Mesenchymal stem cell (in vitro differentiated cells and primary cell): Measurements from ENCODE around the gene SUMO2.

ENCODE experiments used
- DNase-seq: peaks from one replicate; pipeline ENCODE4 v3.0.0-alpha.2; 2013
- H2AFZ ChIP-seq: one replicate; pipeline ENCODE4 v1.6.1; 2013; ENCODE audit warnings: low read depth, mild to moderate bottlenecking, control low read depth, inconsistent platforms, low read length, moderate library complexity
- H2AK5ac ChIP-seq: 2 replicates; pipeline ENCODE4 v1.6.1; 2013; ENCODE audit warnings: low read length, moderate library complexity, mild to moderate bottlenecking, inconsistent platforms; ENCODE audit not compliant: severe bottlenecking
- H2BK120ac ChIP-seq: one replicate; pipeline ENCODE4 v1.6.1; 2013; ENCODE audit warnings: low read depth, mild to moderate bottlenecking, inconsistent platforms, low read length, moderate library complexity
- H2BK12ac ChIP-seq, 2 experiments: one replicate each; pipeline ENCODE4 v1.6.1; 2013; ENCODE audit warnings: inconsistent platforms in 2 of 2, low read length in 2 of 2, mild to moderate bottlenecking in 2 of 2, moderate library complexity in 2 of 2, control low read depth in 1 of 2
- H2BK15ac ChIP-seq: one replicate; pipeline ENCODE4 v1.6.1; 2013; ENCODE audit warnings: mild to moderate bottlenecking, low read depth, inconsistent platforms; ENCODE audit not compliant: poor library complexity, severe bottlenecking
- H2BK5ac ChIP-seq: 2 replicates; pipeline ENCODE4 v1.6.1; 2013; ENCODE audit warnings: low read depth, mild to moderate bottlenecking, low read length, control low read depth, inconsistent platforms; ENCODE audit not compliant: poor library complexity, severe bottlenecking
- H3K14ac ChIP-seq, 2 experiments: one replicate each; pipeline ENCODE4 v1.6.1; 2013; ENCODE audit warnings: inconsistent platforms in 2 of 2, low read length in 2 of 2, control low read depth in 1 of 2, mild to moderate bottlenecking in 1 of 2, moderate library complexity in 1 of 2
- H3K18ac ChIP-seq, 2 experiments: one replicate each; pipeline ENCODE4 v1.6.1; 2013; ENCODE audit warnings: inconsistent platforms in 2 of 2, low read length in 2 of 2, control low read depth in 1 of 2, low read depth in 1 of 2, mild to moderate bottlenecking in 1 of 2
- H3K23ac ChIP-seq, 2 experiments: one replicate each; pipeline ENCODE4 v1.6.1; 2013; ENCODE audit warnings: inconsistent platforms in 2 of 2, low read length in 2 of 2, mild to moderate bottlenecking in 2 of 2, moderate library complexity in 2 of 2, control low read depth in 1 of 2
- H3K27ac ChIP-seq: 2 replicates; pipeline ENCODE4 v1.5.1; 2013; ENCODE audit warnings: mild to moderate bottlenecking, moderate library complexity, low read length, control low read depth, inconsistent platforms; ENCODE audit not compliant: poor library complexity, severe bottlenecking
- H3K27me3 ChIP-seq, 2 experiments: 2 replicates each; pipeline versions ENCODE4 v1.6.1 to v1.7.0; 2013; ENCODE audit warnings: low read length in 2 of 2, mild to moderate bottlenecking in 2 of 2, moderate library complexity in 2 of 2, control low read depth in 1 of 2, inconsistent platforms in 1 of 2; ENCODE audit not compliant: control insufficient read depth in 1 of 2, insufficient read depth in 1 of 2
- H3K36me3 ChIP-seq, 2 experiments: 2 replicates each; pipeline versions ENCODE4 v1.6.1 to v1.7.0; 2013; ENCODE audit warnings: low read length in 2 of 2, control low read depth in 1 of 2, inconsistent platforms in 1 of 2, low read depth in 1 of 2, mild to moderate bottlenecking in 1 of 2; ENCODE audit not compliant: insufficient read depth in 2 of 2, control insufficient read depth in 1 of 2
- H3K4ac ChIP-seq, 2 experiments: one replicate each; pipeline ENCODE4 v1.6.1; 2013; ENCODE audit warnings: inconsistent platforms in 2 of 2, low read length in 2 of 2, mild to moderate bottlenecking in 2 of 2, moderate library complexity in 2 of 2, control low read depth in 1 of 2, low read depth in 1 of 2
- H3K4me1 ChIP-seq: 2 replicates; pipeline ENCODE4 v1.6.1; 2013; ENCODE audit warnings: low read depth, low read length, control low read depth; ENCODE audit not compliant: control insufficient read depth, insufficient read depth
- H3K4me2 ChIP-seq: 2 replicates; pipeline ENCODE4 v1.6.1; 2013; ENCODE audit warnings: low read length, mild to moderate bottlenecking, inconsistent platforms; ENCODE audit not compliant: poor library complexity, severe bottlenecking
- H3K4me3 ChIP-seq, 2 experiments: 2 replicates each; pipeline versions ENCODE4 v1.5.1 to v1.7.0; 2013; ENCODE audit warnings: low read length in 2 of 2, mild to moderate bottlenecking in 2 of 2, control low read depth in 1 of 2, low read depth in 1 of 2; ENCODE audit not compliant: insufficient read depth in 1 of 2
- H3K79me1 ChIP-seq: replicated peaks from 2 replicates; pipeline ENCODE4 v1.6.1; 2013; ENCODE audit warnings: mild to moderate bottlenecking, control low read depth, low read length, inconsistent platforms; ENCODE audit not compliant: poor library complexity, severe bottlenecking
- H3K9ac ChIP-seq: 2 replicates; pipeline ENCODE4 v1.7.0; 2013; ENCODE audit warnings: mild to moderate bottlenecking, low read length, moderate library complexity
- H3K9me3 ChIP-seq: 2 replicates; pipeline ENCODE4 v1.7.0; 2013; ENCODE audit warnings: mild to moderate bottlenecking, low read length; ENCODE audit not compliant: control insufficient read depth
- H4K8ac ChIP-seq: one replicate; pipeline ENCODE4 v1.6.1; 2013; ENCODE audit warnings: inconsistent platforms, mild to moderate bottlenecking, low read length, moderate library complexity
- H4K91ac ChIP-seq: one replicate; pipeline ENCODE4 v1.6.1; 2013; ENCODE audit warnings: mild to moderate bottlenecking, low read length, inconsistent platforms
- WGBS: methylation state at CpG from one replicate; pipeline ENCODE4 v1.1.7; 2013; ENCODE audit warnings: mixed read lengths; 5-methylcytosine and 5-hydroxymethylcytosine counted together

SUMO2 gene

GRCh38 chr17:75182319-75182568, 515 bp downstream of the SUMO2 start:
- Histone ChIP-seq H3K4me3 (peak overlapping the region; percentile 96 to 98), H2BK5ac (peak overlapping the region; percentile 98)
- DNase-seq: no peak

DNA sequence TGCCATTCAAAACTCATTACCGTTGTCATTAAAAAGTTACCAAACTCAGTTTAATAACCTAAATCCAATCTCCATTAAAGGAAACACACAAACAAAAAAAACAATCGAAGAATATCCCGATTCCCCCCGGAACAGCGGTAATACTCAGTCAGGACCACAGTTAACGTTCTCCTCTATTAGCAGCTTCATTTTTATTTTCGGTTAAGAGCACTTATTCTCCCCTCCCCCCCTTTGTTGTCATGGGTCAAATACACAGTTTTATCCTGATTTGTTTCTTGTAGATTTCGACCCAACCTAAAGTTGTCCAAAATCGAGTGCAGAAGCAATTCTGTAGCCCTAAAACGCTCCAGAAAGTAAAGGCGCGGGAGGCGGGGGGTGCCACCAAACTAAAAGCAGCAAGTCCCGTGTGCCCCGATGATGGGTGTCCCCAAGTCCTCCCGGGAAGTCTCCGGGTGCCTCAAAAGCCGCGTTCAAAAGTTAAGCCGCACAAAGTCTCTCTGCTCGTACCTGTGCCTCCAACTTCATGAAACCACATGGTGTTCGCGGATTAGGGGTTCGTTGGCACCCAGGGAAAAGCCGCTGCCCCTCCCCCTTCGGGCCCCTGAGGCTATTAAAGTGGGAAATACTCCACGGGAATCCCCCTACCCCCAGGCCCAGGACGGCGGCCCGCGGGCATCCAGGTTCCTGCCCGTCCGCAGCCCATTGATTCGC, 996 bp downstream of the SUMO2 start:
- Histone ChIP-seq H3K4me2 (peak overlapping the region; percentile 87), H3K9me3 (no peaks in the 10 kb centered on the region), H2AK5ac (no peak overlapping the region), H2BK5ac (no peak overlapping the region), H4K8ac (no peak overlapping the region), H3K4me3 (peak overlapping the region; percentile 96 to 98), H3K27me3 (no peaks in the 10 kb centered on the region), H3K79me1 (peaks cover 5% of the 10 kb centered on the region), H4K91ac (peak overlapping the region; percentile 68), H3K27ac (no peak overlapping the region), H2BK15ac (no peak overlapping the region), H3K14ac (peak overlapping the region; percentile 86 to 95), H2BK12ac (peak overlapping the region in 1 of 2 experiments; percentile 31), H3K36me3 (peaks cover 25 to 32% of the 10 kb centered on the region in 2 experiments), H3K9ac (peak overlapping the region; percentile 95), H2AFZ (no peak overlapping the region), H3K18ac (peak overlapping the region; percentile 45 to 61), H3K4me1 (peaks cover 5% of the 10 kb centered on the region), H2BK120ac (peak overlapping the region; percentile 98), H3K23ac (peak overlapping the region; percentile 89 to 96), H3K4ac (peak overlapping the region; percentile 89 to 99)
- peak; percentile 38 for DNase-seq
- under 1% methylated on average over 34 of the region's 34 CpGs for WGBS

More at GRCh38 chr17:75182319-75182568, 515 bp downstream of the SUMO2 start:
- Histone ChIP-seq H3K79me1 (peaks cover 5% of the 10 kb centered on the region), H3K4me1 (peaks cover 5% of the 10 kb centered on the region), H3K9me3 (no peaks in the 10 kb centered on the region), H3K23ac (peak overlapping the region; percentile 89 to 96), H4K91ac (peak overlapping the region; percentile 68), H3K9ac (peak overlapping the region; percentile 95), H4K8ac (no peak overlapping the region), H3K27ac (no peak overlapping the region), H2BK15ac (no peak overlapping the region), H2AFZ (no peak overlapping the region), H3K4me2 (peak overlapping the region; percentile 87), H3K36me3 (peaks cover 24 to 27% of the 10 kb centered on the region in 2 experiments), H3K27me3 (no peaks in the 10 kb centered on the region), H3K14ac (peak overlapping the region; percentile 86 to 95), H2BK120ac (peak overlapping the region; percentile 98), H2BK12ac (peak overlapping the region in 1 of 2 experiments; percentile 31), H3K18ac (peak overlapping the region; percentile 45 to 61), H3K4ac (peak overlapping the region; percentile 89 to 99), H2AK5ac (no peak overlapping the region)
- 2% methylated on average over 12 of the region's 33 CpGs for WGBS

DNA sequence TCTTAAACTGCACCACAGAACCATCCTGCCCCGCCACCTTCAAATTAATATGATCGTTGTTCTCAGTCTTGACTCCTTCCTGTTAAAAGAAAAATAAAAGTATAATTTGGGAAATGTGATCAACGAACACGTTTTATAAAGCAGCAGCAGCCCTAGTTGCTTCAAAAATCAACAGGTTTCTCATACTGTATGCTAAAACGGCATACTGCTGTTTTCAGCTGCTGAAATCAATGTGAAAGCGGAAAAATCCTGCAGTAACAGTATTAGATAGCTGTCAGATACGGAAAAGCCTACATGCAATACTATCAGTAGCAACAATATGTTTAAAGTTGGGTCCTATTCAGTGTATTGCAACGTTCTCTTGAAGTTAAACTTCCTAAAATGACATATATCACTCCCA, 1.6 kb downstream of the SUMO2 start:
- Histone ChIP-seq H2BK5ac (no peak overlapping the region), H3K27me3 (no peaks in the 10 kb centered on the region), H2BK15ac (no peak overlapping the region), H3K9me3 (no peaks in the 10 kb centered on the region), H3K9ac (peak overlapping the region; percentile 95), H2AFZ (no peak overlapping the region), H3K79me1 (peaks cover 5% of the 10 kb centered on the region), H4K8ac (no peak overlapping the region), H2AK5ac (no peak overlapping the region), H3K4ac (no peak overlapping the region), H3K4me2 (peak overlapping the region; percentile 49), H2BK12ac (no peak overlapping the region), H3K23ac (no peak overlapping the region), H3K18ac (no peak overlapping the region), H2BK120ac (no peak overlapping the region), H3K4me1 (peaks cover 5% of the 10 kb centered on the region), H4K91ac (no peak overlapping the region), H3K14ac (no peak overlapping the region), H3K27ac (no peak overlapping the region), H3K36me3 (peaks cover 29 to 39% of the 10 kb centered on the region in 2 experiments), H3K4me3 (peak overlapping the region in 1 of 2 experiments; percentile 98)
- DNase-seq: no peak
- WGBS: 46% methylated on average over 5 of the region's 8 CpGs

DNA sequence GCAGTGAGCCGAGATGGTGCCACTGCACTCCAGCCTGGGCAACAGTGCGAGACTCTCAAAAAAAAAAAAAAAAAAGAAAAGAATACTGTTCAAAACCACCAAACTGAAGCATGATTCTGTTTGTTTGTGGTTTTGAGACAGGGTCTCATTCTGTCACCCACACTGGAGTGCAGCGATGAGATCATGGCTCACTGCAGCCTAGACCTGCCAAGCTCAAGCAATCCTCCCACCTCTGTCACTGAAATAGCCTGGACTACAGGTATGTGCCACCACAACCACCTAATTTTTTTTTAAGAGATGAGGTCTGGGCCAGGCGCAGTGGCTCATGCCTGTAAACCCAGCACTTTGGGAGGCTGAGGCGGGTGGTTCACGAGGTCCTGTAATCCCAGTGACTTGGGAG, 4.3 kb downstream of the SUMO2 start:
- H3K9me3 ChIP-seq: no peaks in the 10 kb centered on the region
- WGBS: 95% methylated on average over 4 of the region's 6 CpGs
- no peak overlapping the region for H3K4me2 ChIP-seq

More for the DNA sequence above, 4.3 kb downstream of the SUMO2 start:
- Histone ChIP-seq H4K91ac (no peak overlapping the region), H2BK12ac (no peak overlapping the region), H3K27ac (no peak overlapping the region), H2BK15ac (no peak overlapping the region), H2BK5ac (no peak overlapping the region), H3K36me3 (peaks cover 48 to 65% of the 10 kb centered on the region in 2 experiments), H3K4ac (no peak overlapping the region), H3K4me1 (peaks cover 5% of the 10 kb centered on the region), H3K4me3 (no peak overlapping the region), H2AFZ (no peak overlapping the region), H3K18ac (no peak overlapping the region), H2AK5ac (no peak overlapping the region), H4K8ac (no peak overlapping the region), H3K14ac (no peak overlapping the region), H3K23ac (no peak overlapping the region), H3K79me1 (peaks cover 1% of the 10 kb centered on the region), H3K27me3 (no peaks in the 10 kb centered on the region), H3K9ac (no peak overlapping the region), H2BK120ac (no peak overlapping the region)
- DNase-seq: no peak
